Fibroblast of the conjunctiva (primary cell): ENCODE data around the gene CDHR1.

Experiments used
- DNase-seq: peaks from one replicate; pipeline ENCODE4 v3.0.0-alpha.2; 2010; ENCODE audit warnings: low read depth

CDHR1 gene

GRCh38 chr10:84233940-84234339, 39.6 kb downstream of the CDHR1 start:
- DNase-seq, result no peak

GRCh38 chr10:84234479-84234878, 40.1 kb downstream of the CDHR1 start:
- no peak for DNase-seq

DNA sequence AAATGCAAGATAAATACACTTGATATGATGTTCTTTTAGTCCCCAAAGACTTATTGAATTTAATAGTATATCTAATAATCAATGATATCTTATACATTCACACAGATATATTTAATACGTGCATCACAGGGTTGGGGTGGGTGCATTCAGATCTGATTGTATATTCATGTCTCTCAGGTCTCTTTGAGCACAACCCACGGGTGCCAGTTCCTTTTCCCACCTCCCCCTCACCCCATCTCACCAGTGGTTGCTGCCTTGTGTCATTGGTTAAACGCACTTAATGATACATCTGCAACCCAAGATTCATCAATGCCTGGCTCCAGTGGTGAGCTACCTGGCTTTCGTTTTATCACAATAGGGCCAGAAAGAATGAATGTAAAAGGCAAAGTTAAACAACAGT, 40.8 kb downstream of the CDHR1 start:
- no peak for DNase-seq

- no peak for DNase-seq
Measured at GRCh38 chr10:84236807-84237198, 42.5 kb downstream of the CDHR1 start.

- DNase-seq, result no peak
Measured at GRCh38 chr10:84237199-84238051, 43.1 kb downstream of the CDHR1 start.

- DNase-seq, result no peak
Measured at GRCh38 chr10:84238909-84239308, 44.6 kb downstream of the CDHR1 start.

DNA sequence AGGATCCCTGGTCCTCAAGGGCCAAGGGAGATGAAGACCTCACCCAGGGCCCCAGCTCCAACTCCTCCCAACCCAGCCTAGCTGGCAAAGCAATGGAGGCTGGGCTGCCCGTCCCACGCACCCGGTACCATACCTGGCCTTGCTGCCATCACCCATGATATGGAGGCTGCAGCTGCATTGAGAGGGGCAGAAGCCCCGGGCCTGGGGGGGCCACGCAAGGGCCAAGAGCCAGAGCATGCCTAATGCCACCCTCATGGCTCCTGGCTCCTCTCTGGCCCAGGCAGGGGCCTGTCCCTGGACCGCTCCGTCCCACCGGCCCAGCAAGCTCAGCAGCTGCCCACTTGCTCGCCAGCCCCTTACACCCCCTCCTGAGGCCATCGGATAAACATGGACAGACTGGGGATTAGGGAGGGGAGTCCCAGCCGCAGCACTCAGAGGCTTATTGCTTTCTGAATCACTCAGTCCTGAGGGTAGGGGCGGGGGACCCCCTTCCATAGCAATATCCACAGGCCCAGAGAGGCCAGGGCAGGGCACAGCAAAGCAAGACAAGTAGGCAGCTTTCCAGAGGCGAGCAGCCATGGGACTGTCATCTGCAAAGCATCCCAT, 47.0 kb downstream of the CDHR1 start, which contains the start of gene LRIT1:
Gene LRIT1, minus strand, starts transcription at position 362 of the 606 bp plus-strand sequence. Its CDS starts 107 bp downstream, at position 255.
- no peak for DNase-seq

DNA sequence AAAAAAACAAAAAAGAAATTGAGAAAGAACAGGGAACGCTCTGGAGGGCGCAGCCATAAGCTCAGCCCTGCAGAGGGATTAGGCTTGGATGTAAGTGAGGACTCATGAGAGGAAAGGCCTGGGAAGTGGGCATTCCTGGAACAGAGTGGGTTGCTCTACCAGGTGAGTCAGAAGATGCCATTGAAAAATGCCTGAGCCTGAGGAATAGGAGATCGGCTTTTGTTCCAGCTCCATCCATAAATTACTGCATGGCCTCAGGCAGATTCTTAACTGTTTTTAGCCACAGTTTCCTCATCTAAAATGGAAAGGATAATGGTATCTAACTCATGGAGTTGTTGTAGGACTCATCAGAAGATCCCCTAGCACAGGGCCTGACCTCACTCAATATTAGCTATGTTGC, 49.4 kb downstream of the CDHR1 start:
- DNase-seq, result no peak

DNA sequence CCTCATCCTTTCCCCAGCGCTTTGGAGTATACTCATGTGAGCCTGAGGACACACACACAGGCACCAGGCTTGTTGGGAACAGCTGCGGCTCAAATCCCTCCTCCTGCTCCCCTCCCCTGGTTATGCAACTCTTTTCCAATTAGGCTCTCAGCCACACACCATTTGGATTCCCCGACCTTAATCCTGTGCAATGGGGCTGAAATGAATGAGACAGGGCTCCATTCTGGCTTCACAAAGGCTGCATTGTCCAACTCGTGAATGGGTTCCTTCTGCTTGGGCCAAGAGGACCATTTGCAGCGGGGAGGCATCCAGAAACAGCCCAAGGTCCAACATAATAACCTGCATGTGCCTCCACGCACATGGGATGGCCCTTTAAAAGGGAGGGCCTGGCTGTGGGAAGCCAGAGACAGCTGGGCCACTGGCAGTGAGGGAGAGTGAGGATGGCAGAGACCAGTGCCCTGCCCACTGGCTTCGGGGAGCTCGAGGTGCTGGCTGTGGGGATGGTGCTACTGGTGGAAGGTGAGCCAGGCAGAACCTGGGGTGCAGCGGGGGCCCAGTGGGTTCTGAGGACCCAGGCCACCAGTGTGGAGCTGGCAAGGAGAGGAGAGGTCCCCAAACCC, 50.4 kb downstream of the CDHR1 start, which contains the start of gene RGR:
Gene RGR, plus strand, starts transcription at position 403 of the 620 bp plus-strand sequence. Its CDS starts 38 bp downstream, at position 441.
- DNase-seq, result no peak

DNA sequence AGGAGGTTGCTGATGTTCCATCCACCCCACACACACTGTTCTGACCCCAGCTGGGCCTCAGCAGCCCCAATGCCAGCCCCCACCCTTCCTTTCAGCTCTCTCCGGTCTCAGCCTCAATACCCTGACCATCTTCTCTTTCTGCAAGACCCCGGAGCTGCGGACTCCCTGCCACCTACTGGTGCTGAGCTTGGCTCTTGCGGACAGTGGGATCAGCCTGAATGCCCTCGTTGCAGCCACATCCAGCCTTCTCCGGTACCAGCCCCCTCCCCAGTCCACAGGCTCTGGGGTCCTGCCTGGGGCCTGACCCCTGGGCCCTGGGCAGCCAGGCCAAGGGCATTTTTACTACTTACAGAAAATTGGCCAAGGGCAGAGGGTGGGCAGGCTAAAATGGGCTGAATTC, 53.2 kb downstream of the CDHR1 start:
- no peak for DNase-seq

DNA sequence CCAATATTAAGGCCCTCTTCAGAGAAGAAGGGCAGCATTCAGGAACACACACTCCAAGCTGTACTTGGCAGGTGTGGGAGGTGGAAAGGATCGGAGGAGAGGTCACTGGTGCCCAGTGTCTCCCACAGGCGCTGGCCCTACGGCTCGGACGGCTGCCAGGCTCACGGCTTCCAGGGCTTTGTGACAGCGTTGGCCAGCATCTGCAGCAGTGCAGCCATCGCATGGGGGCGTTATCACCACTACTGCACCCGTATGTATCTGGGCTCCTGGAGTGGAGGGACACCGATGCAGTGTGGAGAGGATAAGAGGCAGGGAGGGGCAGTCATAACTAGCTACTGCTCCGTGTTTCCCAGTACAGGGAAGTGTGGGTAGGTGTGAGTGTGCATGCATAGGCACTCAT, 54.5 kb downstream of the CDHR1 start:
- no peak for DNase-seq

DNA sequence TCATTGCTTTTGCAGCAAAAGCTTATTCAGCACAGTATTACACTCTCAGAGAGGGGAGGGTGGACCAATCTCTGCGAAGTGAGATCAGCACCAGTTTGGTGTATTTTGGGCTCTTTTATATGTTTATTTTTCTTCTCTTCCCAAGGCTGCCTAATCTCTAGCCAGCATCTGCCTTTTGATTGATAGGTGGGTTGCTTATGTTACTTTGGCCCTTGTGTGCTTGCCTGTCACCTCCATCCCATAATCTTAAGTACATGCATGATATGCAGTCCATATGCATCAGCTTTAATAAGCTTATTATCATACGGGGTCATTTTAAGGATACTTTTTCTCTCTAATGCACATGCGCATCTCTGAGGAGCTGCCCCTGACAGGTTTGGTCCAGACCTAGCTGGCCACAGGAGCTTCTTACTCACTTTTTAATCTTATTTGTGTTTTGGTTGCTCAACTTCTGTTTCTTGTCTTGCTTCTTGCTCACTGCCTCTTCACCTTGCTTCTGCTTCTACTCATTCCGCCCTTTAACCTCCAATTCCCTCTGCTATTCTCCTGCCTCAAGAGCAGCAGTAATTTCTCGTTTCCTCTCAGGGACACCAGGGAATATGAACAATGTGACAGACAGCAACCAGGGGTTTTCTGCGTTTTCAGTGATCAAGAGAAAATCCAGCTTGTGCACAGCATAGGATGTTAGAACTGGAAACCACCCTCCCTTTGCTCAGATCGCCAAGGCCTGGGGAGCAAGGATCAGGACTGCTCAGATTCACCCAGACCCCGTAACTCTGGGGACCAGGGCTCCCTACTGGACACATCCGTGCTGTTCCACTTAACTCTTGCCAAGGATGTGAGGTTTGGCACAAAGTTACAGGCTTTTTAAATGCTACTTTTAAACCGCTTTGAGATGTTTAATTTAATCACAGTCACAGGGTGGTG, 60.5 kb downstream of the CDHR1 start:
- no peak for DNase-seq

GRCh38 chr10:84256510-84257342, 62.4 kb downstream of the CDHR1 start:
- peak; percentile 5 for DNase-seq

- DNase-seq, result no peak
Measured at GRCh38 chr10:84257343-84258020, 63.1 kb downstream of the CDHR1 start.

DNA sequence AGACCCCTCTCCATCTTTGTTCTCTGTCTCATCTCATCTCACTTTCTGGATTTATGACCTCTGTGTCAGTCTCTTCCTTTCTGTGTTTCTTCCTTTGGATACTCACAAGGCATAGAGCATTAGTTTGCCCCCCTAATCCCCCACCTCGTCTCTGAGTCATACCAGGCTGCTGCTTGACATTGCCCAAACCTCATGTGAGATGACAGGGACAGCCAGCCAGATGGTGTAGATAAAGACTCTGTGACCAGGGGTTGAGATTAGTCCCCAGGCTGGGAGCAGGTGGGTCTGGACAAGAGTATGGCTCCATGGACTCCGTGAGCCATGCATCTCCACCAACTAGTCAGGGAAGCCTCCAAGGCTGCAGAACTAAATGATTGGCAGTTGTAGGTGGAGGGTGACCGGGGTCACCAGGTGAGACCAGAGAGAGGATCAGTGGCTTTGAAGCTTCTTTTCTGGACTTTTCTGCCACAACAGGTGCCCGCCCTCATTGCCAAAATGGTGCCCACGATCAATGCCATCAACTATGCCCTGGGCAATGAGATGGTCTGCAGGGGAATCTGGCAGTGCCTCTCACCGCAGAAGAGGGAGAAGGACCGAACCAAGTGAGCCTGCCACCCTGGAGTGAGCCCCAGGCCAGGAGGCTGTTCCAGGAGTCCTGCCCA, 63.8 kb downstream of the CDHR1 start:
- no peak for DNase-seq

DNA sequence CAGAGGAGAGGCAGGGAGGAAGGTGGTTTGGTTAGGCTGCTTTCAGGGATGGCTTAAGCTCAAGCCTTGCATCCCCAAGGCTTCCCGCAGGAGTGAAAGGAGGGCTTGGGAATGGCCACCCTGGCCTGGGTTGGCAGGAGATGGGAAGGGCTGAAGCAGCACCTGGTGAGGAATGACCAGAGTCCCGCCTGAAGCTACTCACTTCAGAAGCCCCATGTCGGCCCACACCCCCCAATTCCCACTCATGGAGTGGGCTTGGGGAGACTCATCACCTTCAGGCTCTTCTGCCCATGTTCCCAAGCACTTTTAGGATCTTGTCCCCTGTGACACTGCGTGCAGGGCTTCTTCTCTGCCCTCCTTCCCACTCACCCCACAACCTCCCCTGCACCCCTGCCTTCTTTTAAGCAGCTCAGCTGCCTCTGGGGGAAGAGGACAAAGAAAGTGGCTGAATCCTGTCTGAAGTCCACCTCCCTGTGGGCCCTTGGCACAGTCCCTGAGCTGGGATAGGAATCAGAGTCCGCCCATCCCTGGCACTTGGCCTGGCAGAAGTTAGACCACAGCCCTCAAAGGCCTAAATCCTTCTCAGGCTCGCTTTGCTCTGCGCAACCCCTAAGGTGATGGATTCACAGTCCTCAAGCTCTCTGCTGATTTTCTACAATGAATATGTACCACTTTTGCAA, 67.0 kb downstream of the CDHR1 start:
- DNase-seq, result no peak

DNA sequence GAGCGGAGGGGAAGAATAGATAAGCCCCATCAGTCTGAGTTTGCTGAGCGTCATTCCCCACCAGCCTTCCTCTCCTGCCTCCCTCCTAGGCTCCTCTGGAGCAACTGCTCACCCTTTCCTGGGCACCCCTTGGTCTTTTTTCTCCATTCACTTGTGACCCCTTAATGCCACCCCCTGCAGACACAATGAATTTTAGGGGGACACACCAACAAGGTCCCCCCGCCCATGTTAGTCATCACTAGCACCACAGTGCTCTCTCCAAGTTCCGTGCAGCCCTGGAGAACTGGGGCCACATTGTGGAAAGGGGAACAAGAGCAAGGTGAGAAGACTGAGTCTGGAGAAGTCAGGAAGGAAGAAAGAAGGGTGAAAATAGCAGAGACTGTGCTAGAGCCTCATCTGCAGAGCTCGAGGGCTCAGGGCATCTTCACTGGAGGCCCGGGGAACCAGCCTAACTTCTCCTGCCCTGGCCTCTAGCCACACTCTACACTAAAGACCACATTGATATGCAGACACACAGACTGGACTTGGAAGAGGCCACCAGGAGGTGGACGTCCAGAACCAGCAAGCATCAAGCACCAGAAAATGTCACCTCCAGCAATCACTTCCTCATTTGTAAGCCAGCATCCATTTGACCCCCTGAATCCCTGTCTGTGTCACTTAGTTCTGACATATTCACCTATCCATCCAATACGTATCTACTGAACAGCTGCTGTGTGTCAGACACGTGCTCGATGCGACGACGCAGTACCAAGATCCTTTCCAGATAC, 68.0 kb downstream of the CDHR1 start:
- DNase-seq, result no peak

DNA sequence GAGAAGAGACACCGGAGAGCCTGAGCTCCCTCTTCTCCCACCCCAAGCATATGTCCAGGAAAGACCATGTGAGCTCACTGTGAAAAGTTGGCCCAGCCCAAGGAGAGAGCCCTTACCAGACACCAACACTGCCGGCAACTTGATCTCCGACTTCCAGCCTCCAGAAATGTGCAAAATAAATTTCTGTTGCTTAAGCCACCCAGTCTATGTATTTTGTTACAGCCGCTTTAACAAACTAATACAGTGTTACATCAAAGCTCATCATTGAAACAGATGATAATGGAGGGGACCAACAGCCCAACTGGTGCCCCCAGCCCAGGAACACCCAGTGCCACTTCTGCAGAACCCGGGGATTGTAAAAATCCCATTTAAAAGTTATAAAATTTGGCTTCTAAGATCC, 69.4 kb downstream of the CDHR1 start:
- DNase-seq, result no peak
